HG02623 (cell line): ENCODE data around the gene AKAP12.

Experiments
- ATAC-seq: cut with Tn5 transposase; IDR thresholded peaks from one replicate; pipeline ENCODE4 v1.9.1; 2021; ENCODE audit warnings: moderate library complexity; ENCODE audit not compliant: unreplicated experiment

AKAP12 gene

DNA sequence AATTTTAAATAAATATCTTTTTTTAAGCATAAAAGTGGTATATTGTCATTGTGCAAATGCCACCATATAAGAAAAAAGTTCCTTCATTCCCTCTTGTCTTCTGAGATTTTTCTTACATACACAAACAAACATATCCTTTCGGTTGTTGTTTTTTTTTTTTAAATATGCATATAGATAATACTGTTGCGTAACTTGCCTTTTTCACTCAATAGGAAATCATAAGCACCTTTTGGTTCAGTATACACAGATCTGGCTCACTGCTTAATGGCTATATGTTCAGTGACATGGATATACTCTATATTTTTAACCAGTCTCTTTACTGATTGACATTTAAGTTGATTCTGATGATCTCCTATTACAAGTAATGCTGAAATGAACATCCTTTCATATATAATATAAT, 40.1 kb downstream of the AKAP12 start:
- ATAC-seq: no peak

DNA sequence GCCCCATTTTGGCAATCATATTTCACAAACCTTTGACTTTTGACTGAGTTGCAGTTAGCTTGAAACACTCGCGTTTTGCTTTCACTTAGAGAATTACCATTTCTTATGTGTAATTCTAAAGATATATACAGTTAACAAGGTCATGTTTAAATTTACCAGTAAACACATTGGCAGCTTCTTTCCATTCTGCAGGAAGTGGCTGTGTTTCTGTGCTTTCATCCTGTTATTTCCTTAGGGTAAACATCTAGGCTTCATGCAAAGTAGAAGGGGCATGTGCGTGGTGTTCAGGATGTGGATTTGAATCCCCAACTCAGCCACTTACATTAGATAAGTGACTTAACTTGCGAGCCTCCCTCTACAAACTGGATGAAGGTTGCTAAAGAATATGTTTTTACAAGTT, 41.1 kb downstream of the AKAP12 start:
- no peak for ATAC-seq

DNA sequence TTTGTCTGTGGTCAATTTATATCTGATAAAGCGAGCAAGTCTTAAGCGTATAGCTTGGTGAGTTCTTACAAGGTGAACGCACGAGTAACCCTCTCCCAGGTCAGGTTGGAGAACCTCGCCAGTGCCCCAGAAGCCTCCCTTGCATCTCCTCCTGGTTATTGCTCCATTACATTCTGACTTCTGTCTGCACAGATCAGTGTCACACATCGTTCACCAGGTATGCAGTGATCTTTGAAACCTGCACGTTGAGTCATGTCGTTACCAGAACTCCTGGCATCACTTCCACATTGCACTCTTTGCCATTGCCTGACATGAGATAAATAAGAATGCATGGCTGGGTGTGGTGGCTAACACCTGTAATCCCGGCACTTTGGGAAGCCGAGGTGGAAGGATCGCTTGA, 44.2 kb downstream of the AKAP12 start:
- no peak for ATAC-seq

DNA sequence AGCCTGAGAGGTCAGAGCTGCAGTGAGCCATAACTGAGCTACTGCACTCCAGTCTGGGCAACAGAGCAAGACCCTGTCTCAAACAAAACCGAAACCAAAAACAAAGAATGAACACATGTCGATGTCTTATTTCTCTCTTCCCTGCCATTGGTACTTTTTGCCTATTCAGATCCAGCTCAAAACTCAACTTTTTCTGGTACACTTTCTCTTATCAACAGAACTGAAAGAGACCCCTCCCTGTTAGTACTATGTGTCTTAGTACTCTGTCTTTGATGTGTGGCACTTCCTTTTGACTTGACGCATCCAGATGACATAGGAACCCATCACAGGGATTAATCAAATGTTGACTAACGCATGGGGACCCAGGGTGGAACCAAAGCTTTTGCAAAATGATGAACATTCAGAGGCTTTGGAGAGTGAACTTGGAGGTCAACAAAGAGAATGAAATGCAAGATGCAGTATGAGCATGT, 44.8 kb downstream of the AKAP12 start:
- no peak for ATAC-seq

DNA sequence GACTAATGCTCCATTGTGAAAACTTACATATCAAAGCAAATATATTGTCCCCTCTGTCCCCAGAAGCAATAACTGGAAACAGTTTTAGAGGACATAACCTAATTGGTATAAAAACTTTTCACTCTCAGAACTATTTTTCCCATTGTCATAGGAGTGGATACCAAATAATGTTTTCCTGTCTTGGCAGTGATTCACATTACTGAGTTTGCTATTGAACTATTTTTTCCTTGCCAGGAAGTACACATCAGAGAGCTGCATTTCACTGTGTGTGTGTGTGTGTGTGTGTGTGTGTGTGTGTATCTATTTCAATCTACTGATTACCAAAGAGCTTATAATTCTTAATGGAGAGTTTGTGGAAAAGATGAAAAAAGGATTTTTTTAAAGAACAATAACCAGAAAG, 45.4 kb downstream of the AKAP12 start:
- ATAC-seq: no peak

DNA sequence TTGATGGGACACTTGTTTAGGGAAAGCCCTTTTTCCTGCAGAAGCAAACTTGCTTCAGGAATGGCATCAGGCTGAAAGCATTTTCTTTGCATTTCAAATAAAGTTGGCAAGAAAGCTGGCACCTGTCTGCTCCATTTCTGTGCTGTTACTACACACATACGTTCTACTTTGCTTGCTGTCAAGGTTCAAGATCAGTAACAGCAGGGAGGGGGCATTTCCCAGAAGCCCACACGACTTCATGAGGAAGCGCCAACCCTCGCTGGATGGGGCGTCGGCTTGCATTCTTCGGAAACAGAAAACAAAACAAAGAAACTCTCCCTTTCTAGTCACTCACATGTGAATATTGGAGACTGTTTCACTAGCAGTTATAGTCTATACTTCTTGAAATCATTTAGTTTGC, 46.4 kb downstream of the AKAP12 start:
- ATAC-seq: no peak

DNA sequence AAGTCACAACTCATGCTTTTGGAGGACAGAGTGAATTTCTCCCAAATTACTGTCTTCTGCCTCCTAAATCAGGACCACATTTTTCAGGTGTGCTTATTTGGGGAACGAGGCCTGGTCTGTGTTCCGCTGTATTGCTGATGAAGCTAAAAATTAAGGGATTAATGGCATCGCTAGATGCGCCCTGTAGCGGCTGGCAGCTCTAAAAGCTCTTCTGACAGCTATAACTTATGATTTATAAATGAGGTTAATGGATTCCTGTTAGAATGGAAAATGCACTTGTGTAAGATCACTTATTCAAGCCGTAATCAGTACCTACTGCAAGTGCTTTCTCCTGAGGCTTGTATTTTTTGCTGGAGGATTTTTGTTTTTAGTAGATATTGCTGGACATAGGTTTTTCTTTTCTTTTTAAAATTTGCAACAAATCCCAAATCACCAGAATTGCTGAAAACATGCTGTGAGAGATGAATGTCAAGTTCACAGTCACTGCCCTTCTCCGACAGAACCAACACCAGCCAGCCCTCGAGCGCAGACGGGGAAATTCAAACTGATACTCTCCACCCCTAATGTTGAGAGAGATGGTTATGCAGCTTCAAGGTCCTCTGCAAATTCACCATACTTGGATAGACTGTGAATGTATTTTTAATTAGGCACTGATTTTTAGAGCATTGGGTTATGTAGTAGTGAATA, 49.1 kb downstream of the AKAP12 start:
- no peak for ATAC-seq

DNA sequence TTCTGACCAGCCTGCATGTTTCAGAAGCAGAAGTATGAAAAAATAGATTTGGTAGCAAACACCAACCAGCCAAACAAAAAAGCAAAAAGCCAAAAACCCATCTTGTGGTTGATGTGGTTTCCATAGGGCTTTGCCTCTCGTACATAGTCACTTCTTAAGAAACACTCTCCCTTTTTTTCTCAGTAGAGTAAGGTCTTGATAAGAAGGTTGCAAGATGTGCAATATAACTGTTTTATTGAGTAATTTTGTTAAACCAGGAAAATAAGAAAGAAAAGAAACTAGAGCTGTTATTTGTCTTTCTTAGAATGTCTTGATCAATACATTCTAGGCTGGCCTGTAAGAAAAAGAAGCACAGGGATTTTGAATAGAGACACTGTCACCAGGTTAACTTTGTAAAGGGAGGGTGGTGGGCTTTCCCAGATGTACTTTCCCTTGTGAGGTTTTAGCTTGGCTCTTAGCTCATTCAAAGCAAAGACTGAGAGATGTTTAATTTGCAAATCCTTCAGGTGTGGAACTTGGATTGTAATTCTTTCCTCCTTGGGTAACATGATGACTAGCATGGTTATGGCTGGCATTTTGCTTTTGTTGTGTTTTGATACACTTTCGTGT, 49.7 kb downstream of the AKAP12 start:
- ATAC-seq: no peak

DNA sequence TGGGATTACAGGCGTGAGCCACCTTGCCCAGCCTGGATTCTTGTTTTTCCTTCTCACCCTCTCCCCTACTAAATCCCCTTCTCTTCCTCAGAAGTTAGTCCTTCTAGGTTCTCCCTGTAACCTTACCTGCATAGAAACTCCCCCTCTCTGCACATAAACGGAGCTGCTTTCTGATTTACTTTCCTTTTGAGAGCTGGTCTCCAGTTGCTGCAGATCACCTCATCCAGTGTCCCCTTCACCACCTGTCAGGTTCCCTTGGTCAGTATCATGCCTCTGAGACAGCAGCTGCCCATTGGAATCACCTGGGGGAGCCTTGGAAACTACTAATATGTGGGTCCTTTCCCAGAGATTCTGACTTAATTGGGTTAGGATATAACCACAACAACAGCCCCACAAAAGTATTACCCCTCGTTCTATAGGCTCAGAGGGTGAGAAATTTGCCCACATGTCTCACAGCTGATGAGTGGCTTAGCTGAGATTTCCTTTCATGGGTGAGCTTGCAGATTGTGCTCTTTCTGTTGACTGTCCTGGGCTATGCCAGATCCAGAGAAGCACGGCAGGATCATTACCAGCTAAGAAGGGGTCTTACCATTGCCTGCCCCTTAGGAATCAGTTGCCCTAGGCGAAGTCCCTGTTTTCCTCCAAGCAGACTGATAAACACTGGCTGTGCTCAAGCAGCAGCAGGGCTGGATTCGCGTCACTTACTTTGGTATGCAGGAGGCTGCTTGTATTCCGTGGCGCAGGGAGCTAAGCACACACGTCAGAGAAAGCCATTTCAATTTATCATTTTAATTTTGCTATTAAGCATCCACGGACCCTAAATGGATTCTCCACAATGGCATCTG, 51.3 kb downstream of the AKAP12 start:
- no peak for ATAC-seq

DNA sequence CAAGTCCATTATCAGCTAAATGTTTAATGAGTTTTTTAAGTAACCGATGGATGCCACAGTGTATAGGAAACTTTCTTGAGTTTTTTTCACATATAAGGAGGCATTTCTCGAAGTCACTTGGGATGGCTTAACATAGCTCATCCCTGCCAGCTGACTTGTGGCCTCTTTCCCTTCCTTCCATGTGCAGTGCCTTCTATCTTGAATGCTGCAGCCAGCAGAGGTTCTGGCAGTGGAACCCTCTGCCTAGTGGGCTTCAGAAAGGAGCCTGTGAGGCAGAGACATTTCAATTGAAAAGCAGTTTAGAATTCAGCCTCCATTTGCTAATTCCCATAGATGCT, 51.9 kb downstream of the AKAP12 start:
- no peak for ATAC-seq

DNA sequence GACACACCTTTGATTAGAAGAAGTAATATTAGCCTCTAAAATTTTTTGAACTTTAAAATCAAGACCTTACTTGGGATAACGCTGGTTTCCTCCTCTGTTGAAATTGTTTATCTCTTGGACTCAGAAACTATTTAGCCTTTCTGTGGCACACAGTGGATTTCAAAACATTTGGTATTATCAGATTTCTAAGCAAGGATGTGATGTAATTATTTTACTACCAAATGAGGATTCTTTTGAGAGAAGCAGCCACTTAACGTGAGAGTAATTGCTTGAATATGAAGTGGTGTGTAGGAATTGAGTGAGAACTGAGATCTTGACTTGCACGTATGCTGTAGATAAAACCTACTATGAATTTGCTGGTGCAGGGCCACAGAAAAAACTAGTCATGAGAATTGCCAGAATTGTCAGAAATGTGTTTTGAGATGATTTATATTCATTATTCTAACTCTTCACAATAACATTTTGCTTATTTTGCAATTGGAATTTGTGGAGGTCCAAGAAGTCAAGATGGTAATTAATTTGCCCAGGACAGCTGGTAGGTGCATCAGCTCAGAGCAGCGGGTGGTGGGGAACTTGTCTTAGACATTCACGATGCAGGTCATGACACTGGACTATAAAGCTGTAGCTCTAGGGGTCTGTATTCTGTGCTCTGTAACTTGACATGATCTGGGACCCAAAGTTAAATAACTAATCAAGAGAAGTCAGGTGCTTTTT, 53.4 kb downstream of the AKAP12 start:
- ATAC-seq: no peak

DNA sequence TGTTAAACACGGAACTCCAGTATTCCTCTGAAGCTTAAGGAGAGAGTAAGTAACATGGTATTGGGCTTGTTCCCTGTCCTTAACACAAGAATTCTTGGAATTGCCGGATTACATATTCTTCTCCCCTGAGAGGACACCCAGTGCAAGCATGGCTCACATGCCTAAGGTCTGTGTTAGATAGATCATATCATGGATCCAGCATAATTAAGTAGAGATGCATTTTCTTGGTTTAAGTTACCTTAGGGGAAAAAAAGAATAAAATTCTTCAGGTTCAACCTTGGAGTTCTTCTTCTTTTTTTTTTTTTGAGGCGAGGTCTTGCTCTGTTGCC, 53.9 kb downstream of the AKAP12 start:
- no peak for ATAC-seq

DNA sequence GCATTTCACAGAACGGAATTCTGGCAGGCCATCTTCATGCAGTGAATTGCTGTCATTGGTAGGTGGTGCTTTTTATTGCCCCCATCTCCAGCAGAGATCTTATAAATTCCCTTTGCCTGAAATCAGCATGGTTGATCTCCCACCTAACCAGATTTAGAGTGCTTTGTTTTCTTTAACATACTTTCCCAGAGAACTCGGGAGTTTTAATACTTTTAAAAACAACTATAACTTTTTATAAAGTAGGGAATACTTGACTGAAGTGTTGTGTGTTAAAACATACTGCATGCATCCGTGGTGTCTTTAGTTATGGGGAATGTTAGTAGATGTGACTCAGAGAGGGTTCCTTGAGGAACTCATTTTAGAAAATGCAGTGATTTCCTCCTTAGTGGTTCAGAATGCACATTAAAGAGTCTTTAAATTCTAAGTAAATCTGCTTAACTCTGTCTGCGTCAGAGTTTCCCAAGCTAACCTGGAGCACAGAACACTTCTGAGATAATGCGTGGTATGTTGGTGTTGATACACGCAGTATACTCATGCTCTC, 54.9 kb downstream of the AKAP12 start:
- no peak for ATAC-seq

DNA sequence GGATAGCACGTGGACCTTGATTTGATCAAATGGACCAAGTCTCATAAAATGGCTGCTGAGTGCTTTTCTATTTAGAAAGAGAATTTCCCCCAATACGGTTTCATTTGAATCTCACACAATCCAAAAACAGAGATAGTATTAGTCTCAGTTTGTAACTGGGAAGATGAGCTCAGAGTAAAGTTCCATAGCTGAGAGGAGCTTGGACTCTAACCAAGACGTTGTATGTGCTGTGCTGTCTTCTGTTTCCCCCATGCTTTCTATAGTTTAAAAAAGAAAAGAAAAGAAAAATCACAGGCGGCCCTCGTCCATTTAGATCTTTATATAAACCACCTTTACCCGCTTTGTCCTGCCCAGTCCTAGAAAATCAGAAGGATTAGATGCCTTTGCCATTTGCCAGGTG, 58.1 kb downstream of the AKAP12 start:
- ATAC-seq: no peak

DNA sequence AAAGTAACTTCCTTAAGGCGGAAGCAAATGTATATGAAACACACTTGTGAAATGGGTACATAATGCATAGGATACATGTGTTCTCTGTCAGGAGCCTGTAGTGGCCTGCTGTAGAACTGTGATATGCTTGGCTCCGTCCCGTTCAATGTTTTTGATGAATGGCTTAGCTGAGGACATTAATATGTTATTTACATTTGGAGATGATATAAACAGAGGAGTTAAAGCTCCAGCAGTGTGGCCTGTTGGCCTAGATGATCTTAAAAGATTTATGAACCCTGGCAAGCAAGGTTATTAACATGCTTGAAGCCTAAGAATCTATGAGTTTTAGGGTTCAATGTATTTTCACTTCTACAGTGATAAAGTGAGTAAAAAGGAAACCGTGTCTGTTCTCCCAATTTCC, 59.2 kb downstream of the AKAP12 start:
- no peak for ATAC-seq

DNA sequence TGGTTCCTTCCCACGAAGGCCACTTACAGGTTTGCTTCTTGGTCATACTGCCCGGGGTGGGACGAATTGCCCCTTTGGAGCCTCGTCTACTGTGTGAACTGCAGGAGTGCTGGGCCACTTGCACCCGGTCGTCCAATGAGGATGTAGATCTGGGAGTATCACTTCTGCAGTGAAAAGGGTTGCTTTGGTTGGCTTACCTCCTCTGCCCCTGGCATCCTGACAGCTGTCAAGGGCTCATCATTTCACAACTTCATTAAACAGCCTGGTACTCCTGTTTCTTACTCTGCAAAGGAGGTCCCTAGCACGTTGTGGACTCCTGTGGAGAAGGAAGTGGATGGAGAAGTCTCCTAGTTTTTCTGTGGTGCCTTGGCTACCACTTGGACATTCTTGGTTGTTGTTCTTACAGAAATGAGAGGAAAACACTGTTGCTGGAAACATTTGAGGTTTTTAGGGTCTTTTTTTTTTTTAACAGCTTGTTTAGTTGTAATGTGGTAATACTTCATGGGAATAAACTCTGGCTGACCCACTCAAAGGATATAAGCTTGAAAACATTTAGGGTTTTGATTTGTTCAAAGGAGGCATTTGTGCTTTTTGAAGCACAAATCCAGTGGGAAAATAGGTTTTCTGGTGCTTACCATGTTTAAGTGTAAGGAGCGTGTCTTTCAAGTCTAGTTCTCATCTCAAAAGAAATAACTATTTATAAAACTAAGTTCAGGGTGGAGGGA, 60.7 kb downstream of the AKAP12 start:
- ATAC-seq: no peak

DNA sequence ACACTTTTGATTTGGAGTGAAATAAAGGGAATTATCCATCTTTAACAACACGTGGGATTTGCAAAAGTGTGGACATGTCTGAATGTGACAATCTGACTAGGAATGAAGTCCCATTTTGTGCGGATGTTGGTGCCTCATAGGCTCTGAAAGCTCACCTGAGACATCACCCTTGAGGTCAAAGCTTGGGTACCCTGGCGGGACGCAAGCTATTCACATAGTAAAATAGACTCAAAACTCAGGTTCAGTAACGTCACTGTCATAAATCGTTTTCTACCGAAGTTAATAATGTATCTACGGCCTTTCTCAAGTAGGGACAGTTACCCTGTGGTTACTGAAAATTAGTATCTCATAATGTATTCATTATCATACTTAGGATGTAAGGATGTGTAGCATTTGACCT, 61.8 kb downstream of the AKAP12 start:
- no peak for ATAC-seq

DNA sequence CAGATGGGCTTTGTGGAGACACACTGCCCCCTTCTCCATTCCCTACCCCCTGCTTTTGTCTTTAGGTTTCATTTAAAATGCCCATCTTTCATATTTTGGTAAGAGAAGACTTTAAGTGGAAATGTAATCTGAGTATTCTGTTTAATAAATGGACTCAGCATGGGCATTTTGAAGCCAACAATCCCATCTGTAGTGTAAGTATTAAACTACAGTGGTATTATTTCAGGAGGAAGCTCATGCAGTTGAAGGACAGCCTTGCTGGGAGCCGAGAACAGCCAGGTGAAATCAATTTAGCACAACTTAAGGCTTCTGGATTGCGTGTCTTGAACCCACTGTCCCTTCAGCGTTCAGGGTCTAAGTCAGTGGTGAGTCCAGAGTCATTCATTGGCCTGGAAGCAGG, 63.5 kb downstream of the AKAP12 start:
- ATAC-seq: no peak

DNA sequence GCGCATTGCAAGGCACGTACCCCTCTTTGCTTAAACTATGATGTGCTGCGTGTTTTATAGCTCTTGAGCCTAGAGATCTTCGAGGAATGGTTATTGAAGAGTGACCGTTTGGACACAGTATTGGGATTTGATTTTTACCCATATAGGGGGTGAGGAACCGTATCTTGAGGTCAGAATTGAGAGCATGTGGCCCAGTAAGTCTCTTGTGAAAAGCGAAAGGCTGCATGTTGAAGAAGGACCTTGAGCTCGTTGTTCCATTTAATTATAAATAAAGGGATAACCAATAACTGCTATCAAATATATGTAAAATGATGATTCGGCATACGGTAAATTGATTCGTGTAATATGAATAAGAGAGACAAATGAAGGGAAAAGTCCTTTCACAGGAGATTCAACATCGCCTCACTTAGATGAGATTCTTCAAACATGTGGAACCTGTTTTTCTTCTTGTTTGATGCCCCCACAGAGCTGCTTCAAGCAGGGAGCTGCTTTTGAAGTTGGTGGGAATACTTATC, 66.6 kb downstream of the AKAP12 start:
- no peak for ATAC-seq

DNA sequence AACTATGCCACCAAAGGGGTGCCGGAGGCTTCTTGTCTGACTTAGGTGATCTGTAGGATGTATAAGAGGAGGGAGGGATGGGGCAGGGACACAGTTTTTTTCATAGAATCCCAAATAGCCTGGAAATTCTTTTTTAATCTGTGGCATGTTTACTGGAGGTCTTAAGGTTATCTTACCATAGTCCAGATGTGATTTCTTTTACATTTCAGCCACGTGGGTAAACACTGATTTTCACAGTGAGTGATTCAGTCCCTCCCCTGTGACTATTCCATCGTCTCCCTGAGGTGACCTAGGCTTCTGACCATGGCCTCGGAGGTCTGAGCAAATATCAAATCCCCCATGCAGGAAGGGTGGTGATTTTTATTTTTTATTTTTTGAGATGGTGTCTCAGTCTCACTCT, 67.7 kb downstream of the AKAP12 start:
- no peak for ATAC-seq

DNA sequence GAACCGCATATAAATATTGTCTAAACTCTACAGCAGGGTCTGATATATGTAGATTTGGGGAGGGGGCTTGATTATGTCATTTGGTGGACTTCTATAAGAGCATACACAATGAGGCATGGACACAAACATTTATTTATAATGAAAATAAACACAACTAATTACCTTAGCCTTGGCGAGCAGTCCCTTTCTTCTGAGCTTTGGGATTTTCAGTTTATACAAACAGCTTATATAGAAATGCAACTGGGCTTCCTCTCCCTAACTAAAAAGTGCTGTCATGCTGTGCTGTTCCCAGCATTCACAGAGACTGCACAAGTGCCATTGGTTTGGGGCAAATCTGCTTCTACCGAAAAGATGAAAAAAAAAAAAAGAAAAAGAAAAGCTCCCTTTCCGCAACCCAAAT, 69.9 kb downstream of the AKAP12 start:
- no peak for ATAC-seq
